Measurements from ENCODE around the gene RPL29.
"Not testable (repeated sequence)": the region's sequence is repeated elsewhere in the genome, so short reads cannot be mapped to it uniquely, and the experiment has no call there.

The RPL29 gene

DNA sequence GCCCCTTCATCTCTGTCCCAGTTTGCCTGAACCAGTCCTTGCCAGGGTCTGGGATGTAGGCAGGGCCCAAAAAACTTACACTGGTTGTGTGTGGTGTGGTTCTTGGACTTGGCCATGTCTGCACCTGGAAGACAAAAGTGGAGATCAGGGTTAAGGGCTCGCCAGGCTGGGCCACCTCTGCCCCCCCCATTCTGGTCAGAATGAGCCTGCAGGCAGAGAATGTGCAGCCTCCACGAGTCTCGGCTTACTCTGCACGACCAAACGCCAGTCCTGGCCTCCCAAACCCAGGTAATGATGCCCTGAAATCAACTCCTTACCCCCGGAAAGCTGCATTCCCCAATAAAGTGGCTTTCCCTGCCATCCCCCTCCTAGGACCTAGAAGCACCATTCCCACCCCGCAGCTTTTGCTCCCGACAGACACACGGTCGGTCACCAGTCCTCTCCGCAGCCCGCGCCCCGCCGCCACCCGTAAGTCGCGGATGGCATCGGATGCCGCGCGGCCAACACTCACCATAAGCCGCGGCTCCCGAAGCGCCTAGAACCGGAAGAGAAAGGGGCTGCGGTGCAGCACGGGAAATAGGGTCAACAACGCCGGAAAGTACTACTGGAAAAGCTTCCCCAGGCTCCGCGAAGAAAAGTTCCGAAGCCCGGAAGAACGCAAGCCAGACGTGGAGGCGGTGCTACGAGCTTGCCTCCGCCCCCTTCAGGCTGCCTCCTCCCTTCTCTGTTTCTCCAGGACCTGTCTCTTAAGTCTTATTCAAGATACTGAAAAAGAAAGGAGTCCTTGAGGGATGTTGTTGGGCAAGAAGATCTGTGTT lies at the start of gene RPL29:
TSS of gene RPL29 (minus strand) at position 550 of the 818 bp plus-strand sequence. CDS start at position 116, 434 bp downstream.
- peak; percentile 89 for DNase-seq

DNA sequence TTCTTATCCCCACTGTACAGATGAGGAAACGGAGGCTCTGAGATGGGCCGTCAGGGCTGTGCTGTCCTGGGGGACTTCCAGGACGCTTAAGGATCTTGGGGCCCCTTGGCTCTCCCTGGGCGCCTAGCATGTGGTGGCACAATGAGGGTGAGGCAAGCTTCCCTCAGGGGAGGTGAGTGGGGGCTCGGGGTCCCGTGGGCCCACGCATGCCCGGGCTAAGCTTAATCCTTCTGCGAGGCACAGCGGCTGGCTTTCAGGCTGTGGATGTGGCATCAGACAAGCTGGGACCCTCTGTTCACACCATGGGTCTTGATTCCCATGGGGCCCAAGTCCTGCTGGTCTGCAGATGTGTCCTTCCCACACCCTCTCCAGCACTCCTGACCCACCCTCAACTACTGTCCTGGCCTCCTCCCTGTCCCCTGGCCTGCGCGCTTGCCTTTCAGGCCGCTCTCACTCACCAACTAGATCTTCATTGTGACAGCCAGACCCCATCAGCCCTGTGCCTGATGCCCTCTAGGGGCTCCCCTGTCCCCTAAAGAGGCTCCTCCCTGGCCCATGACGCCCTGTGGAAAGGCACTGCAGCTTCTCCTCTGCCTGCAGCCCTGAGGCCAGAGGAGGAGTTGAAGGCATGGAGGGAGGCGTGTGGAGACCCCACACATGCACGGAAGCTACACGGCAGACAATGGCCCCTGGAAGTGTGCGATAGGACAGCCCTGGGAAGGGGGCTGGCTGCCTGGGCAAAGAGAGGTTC lies 49.3 kb upstream of the RPL29 start:
- DNase-seq: no peak

DNA sequence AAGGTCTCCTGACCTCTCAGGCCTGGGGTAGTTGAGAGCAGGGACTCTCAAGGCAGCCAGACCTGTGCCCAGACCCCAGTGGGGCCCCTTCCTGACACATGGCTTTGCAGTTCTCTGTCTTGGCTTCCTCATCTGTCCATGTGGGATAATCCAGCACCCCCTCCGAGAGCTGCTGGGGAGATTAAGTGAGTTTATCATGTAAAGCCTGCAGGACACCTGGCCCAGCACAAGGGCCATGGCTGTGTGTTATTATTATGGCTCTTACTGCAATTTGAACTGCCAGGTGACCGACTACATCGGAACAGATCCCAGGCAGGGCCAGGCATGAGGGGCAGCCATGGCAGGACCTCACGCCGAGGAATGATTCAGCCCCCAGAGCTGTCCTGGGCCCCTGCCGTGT lies 48.1 kb upstream of the RPL29 start:
- DNase-seq: no peak

DNA sequence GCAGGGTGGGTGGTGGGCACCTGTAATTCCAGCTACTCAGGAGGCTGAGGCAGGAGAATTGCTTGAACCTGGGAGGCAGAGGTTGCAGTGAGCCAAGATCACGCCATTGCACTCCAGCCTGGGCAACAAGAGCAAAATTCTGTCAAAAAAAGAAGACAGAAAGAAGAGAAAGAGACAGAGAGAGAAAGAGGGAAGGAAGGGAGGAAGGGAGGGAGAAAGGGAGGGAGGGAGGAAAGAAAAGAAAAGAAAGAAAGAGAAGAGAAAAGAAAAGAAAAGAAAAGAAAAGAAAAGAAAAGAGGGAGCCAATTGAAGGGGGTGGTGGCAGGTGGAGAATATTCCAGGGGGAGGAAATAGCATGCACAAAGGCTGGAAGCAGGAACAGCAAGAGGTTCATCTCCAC lies 47.3 kb upstream of the RPL29 start:
- not testable (repeated sequence) for DNase-seq

DNA sequence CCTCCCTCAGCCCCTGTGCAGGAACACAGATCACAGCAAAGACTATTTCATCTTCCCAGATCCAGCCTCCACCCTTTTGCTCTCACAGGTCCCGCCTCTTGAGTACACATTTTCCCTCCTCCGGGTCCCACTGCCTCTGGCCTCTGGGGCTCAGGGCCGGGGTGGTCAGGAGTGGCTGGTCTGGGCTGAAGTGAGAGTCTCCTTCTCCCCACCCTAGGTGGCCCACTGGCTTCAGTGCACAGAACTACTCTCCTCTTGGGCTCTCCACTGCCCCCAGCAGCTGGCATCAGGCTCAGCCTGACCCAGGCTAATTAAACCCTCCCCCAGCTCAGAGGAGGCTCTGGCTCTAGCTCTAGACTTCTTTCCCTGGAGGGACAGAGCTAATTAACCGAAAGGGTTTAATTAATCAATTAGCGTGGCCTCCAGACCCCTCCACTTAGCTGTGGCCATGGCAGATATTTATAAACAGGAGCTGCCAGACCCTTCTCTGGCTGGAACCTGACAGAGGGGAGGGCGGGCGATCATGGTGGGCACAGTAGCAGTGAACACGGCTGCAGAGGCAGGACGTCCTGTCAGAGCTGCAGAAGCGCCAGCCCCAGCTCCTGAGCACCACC lies 45.5 kb upstream of the RPL29 start:
- DNase-seq: no peak

DNA sequence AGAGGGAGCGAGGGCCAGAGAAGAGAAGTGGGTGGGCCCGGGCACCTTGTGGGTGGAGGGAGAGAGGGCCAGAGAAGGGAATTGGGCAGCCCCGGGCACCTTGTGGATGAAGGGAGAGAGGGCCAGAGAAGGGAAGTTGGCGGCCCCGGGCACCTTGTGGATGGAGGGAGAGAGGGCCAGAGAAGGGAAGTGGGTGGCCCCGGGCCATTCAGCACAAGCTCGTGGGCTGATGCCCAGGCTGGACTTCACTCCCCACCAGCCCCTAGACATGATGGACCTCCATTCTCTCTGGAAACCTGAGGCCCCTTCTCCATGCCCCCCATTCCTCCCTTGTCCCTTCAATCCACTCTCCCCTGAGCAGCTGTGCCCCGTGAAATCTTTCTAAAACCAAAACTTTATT lies 44.9 kb upstream of the RPL29 start:
- DNase-seq: no peak

DNA sequence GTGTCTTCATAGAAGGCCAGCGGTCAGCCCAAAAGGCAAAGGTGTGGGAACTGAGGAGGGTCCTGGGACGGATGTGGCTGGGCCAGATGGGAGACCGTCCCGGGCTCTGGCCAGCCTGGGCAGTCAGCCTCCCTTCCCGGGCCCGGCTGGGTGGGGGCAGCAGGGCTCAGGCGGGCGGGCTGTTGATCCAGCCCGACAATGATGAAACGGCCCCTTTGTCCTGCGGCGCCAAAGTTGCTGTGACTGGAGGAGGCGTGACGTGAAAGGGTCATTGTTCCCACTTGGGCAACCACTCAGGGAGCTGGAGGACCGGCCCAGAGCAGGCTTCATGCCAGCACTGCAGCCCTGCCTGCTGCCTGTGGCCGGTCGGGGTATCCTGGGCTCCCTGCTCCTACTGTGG lies 44.2 kb upstream of the RPL29 start:
- no peak for DNase-seq

DNA sequence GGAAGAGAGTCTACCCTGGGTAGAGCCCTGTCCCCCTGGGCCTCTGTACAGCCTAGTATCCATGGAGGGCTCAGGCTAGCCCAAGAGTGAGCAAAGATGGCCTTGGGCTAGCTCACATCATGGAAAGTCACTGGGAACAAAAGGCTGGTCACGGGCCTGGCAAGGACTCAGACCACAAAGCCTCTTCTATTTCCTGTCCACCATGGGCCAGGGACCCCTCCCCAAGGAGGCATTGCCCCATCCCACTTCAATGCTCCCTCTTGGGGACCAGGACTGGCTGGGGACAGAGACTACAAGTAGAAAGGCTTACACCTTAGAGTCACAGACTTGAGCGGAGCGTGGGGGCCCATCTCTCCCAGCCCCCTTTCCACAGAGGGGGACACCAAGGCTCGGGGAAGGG lies 43.7 kb upstream of the RPL29 start:
- DNase-seq: no peak

DNA sequence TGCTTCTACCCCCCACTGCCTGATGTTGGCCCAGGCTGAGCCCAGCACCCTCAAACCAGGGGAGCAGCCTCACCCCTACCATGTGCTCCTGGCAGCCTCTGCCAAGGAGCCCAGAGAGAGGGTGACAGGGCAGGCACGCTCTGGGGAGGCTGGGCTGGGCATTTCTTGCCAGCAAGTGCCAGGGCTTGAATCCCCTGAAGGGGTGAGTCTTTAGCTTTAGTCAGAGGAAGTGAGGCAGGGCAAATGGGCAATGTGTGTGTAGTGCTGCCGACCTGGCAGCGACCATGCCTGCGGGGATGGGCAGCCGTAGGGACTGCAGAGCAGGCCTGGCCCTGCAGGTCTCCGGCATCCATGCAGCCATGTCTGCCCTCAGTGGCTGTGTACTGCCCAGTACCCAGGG lies 42.5 kb upstream of the RPL29 start:
- no peak for DNase-seq

DNA sequence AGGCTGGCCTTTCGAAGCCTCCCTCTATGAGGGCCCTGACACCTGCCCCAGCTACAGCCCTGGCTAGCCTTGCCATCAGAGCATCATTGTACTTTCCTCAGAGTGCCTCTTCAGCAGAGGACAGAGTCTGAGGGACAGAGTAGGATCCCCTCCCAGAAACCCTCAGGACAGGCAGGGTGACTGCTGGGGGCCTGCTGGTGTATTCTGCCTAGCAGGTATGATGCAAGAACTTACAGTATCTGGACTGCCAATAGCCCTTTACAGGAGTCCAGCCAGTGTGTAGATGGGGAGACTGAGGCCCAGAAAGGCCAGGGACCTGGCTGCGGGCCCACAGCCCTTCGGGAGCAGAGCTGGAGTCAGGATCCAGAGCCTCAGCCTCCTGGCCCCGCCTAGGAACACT lies 41.6 kb upstream of the RPL29 start:
- no peak for DNase-seq

DNA sequence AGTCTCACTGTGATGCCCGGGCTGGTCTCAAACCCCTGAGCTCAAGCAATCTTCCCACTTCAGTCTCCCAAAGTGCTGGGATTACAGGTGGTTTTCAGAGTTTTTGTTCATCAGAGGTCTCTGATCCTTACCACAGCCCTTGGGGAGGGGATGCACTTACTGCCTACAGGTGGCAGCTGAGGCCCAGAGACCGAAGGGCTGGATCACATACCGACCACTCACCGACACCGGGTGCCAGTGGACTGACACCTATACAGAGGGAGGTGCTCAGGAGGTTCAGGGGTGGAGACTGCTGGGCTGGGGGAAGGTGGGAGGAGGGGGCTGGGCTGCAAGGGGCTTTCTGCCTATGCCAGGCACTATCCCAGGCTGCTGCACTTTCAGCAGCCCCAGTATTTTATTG lies 41.1 kb upstream of the RPL29 start:
- no peak for DNase-seq

DNA sequence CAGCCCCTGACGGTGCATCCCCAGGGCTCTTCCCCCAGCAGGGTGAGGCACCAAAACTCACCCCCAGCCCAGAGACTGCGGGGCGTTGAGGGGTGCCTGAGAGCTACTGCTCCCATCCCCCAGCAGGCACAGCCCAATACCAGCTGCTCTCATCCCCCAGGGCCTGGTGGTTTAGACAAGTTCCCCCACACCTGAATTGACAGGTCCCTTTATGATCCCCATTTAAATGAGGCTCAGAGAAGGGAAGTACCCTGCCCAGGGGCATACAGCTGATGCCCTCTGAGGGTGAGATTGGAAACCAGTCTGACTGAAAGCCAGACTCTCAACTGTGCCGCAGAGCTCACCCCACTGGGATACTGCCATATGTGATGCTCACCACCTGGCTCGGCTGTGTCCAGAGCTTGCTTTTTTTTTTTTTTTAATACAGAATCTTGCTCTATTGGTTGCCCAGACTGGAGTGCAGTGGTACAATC lies 40.6 kb upstream of the RPL29 start:
- no peak for DNase-seq

DNA sequence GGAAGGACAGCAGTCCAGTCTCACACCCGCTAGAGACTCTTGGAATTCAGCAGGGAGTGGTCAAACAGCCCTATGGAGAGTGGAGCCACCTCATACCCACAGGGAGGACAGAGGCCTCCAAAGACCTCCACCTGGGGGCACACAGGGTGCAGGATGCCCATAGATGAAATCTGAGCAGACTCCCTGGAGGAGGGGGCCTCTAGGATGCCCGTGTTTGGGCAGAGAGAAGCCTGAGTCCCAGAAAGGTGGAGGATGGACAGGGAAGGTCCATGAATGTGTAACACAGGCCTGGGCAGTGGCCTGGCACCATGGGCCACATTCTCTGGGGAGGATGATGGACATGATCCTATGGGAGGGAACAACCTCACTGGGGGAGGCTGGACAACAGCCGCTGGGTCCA lies 39.0 kb upstream of the RPL29 start:
- DNase-seq: no peak

DNA sequence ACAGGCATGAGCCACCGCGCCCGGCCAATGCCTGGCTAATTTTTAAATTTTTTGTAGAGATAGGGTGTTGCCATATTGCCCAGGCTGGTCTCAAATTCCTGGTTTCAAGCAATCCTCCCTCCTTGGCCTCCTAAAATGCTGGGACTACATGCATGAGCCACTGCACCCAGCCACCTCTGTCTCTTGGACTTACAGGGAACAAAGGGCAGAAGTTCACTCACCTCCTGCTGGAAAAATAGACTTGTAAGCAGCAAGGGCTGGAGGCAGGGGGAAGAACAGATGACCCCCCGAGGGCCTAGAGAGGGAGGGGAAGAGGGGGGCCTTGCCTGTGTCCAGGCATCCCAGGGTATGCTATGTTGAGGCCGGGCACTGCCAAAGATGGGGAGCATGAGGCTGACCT lies 38.5 kb upstream of the RPL29 start:
- DNase-seq: no peak

DNA sequence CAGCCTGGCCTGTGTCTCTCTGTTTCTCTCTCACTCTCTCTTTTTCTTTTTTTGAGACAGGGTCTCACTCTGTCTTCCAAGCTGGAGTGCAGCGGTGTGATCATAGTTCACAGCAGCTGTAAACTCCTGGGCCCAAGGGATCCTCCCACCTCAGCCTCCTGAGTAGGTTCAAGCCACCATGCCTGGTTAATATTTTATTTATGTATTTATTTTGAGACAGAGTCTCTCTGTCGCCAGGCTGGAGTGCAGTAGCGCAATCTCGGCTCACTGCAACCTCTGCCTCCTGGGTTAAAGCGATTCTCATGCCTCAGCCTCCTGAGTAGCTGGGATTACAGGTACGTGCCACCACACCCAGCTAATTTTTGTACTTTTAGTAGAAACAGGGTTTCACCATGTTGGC lies 38.1 kb upstream of the RPL29 start:
- DNase-seq: not testable (repeated sequence)

DNA sequence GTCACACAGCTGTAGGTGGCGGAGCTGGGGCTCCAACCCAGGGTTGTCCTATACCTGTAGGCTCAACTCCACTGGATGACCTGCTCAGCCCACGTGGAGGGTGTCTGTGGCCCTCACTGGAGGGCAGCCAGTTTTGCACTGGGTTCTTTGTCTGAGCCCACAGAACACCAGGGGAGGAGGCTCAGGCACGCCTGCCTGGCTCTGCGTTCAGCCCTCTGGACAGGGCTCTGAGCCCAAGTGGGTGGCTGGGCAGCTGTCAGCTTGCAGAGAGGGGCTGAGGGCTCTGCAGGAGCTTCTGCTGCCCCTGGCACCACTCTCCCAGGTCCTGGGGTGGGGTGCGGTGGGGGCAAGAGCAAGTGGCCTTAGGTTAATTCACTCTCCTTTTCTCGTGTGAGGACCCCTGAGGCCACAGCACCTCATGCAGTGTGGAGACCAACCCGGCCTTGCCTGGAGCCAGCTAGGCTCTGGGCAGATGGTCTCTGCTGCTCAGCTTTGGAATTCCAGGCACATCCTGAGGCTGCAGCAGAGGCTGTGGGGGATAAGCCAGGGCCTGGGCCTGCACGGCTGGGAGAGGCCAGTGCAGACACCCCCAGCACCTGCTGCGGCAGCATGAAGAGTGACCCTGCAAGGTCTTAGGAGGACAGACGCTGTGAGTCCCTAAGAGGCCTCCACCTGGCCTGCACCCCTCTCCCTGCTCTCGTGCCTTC lies 37.2 kb upstream of the RPL29 start:
- DNase-seq: no peak

DNA sequence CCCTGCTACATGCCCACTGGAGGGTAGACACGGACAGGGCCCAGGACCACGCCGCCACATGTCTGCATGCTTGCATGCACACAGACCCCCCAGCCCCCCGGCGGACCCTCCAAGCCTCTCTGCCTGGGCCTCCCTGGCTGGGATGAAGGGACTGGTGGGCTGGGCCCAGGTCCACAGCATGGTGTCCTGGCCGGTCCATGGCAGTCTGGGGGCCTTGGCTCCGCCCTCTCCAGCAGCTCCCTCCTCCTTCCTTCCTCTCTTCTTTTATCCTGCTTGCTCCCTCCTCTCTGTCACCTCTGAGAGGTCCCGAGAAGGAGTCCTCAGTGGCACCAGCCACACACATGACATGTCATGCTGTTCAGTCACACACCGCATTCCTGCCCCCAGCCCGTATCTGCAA lies 36.2 kb upstream of the RPL29 start:
- DNase-seq: no peak

DNA sequence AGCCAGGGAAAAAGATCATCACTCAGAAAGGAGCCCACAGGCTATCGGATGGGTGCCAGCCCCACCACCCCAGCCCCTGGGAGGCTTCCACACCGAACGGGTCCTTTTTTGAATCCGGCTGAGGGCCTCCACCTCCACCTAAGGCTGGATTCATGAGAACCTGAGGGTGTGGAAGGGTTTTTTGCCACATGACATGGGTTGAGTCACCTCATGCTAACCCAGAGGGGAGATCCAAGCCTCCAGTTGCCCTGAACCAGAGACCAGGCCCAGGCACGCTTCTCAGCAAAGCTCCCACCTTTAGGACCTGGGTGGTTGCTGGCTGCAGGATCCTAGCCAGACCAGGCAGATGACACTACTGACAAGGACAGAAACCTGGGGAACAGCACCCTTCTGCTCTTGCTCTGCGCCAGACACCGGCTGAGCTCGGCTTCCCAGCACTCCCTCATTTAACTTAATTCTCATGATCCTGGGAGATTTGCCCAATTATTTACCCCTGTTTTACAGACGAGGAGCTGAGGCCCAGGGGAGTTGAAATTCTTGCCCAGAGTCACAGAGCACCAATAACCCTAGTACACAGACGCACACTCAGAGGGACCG lies 35.1 kb upstream of the RPL29 start:
- no peak for DNase-seq

DNA sequence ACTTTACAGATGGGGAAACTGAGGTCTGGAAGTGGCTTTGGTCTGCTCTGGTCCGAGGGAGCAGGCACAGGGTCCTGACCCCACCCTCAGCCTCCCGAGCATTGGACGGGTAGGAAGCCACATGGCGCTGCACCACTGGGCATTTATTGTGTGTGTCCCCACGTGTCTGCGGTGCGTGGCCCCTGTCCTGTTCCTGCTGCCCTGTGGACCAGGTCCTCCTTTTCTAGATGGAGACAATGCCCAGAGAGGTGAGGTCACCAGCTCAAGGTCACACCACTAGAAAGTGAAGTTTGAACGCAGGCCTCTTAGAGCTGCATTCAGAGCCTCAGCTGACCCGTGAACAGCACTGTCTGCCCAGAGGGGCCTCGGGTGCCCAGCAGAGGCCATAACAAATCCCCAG lies 33.8 kb upstream of the RPL29 start:
- DNase-seq: no peak

DNA sequence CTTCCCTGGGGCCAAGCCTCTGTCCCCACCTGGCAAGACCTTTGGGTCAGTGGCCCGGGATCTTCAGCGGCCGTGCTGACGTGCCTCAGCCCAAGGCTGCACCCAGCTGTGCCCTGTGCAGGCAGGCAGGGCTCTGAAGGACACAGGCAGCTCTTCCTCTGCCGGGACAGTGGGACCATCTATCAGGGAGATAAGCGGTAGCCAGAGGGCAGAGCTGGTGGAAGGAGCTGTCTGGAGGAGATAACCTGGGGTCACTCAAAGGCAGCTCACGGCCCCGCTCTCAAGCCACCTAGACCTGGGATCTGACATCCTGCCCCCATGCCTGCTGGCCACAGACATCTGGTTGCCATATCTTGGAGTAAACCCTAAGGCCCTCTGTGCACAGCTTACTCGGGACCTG lies 33.4 kb upstream of the RPL29 start:
- DNase-seq: no peak

DNA sequence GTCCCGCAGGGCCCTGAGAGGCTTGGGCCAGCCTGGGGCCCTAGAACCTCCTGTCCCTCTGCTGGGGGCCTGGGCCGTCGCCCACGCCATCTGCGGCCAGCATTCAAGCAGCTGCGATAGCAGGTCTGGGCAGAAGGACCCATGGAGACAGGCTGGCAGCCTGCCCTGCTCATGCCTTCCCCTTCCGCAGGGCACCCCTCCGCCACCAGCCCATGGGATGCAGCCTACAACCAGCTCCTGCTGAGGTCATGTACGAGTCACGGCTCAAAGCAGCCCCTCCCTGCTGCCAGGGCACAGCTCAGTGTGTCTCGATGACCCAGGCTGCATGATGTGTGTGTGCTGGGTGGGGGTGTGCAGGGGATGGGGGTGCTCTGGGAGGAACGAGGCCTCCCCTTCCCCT lies 32.9 kb upstream of the RPL29 start:
- no peak for DNase-seq

DNA sequence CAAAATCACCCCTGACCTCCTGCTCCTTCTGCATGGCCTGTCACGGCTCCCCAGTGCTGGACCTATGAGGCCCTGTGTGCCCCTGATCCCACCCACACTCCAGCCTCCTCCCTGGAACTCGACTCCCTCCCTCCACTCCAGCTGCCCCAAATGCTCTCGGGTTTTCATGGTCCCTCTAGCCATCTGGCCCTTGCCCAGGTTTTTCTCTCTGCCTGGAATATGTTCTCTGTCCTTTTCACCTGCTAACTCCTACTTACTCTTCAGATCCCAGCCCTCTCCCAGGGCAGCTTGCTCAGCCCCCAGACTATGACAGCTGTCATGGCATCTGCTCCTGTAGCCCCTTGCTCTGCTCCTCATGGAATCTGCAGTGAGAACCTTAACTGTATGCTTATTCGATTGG lies 30.3 kb upstream of the RPL29 start:
- DNase-seq: no peak

DNA sequence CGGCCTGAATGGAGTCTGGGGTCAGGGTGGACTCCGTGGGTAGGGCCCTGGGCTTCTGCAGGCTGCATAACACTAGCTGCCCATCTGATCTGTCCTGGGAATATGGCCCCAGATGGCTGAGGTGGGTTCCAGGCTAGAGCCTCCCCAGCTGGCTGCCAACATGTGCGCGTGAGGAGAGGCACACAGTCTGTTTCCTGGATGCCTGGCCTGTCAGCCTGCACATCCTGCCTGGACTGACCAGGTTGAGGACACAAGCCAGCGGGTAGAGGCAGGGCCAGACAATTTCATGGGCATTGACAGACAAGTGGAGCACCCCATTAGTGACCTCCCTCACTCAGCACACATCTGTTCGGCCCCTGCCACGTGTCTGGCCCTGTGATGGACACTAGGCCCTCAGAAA lies 29.8 kb upstream of the RPL29 start:
- DNase-seq: no peak
